OCI-LY1 (cell line): ENCODE results near the gene MID1.

Experiments
- H2AFZ ChIP-seq: fragments of 200-600 bp; sonication (generic), shearing (Covaris generic); 2 replicates; pipeline ENCODE4 v1.6.0; 2014; ENCODE audit warnings: antibody characterized with exemption, mild to moderate bottlenecking, low read length
- H3F3A ChIP-seq: fragments of 200-600 bp; sonication (generic), shearing (Covaris generic); 2 replicates; pipeline ENCODE4 v1.6.0; 2014; ENCODE audit warnings: mild to moderate bottlenecking, antibody characterized with exemption, low read length, moderate library complexity; ENCODE audit not compliant: insufficient read depth
- H3K27ac ChIP-seq: fragments of 200-600 bp; sonication (generic); 2 replicates; pipeline ENCODE4 v1.5.1; 2014; ENCODE audit warnings: low read length, mixed run types, mild to moderate bottlenecking, low read depth; ENCODE audit not compliant: poor library complexity, severe bottlenecking
- H3K27me3 ChIP-seq: fragments of 200-600 bp; sonication (generic); 2 replicates; pipeline ENCODE4 v1.6.0; 2014; ENCODE audit warnings: antibody characterized with exemption, mild to moderate bottlenecking, low read length, moderate library complexity; ENCODE audit not compliant: insufficient read depth
- H3K36me3 ChIP-seq: fragments of 200-600 bp; sonication (generic); 2 replicates; pipeline ENCODE4 v1.6.1; 2014; ENCODE audit warnings: mild to moderate bottlenecking, antibody characterized with exemption, low read length, moderate library complexity, mixed read lengths; ENCODE audit not compliant: insufficient read depth
- H3K4me1 ChIP-seq: fragments of 200-600 bp; sonication (generic); 2 replicates; pipeline ENCODE4 v1.5.1; 2014; ENCODE audit warnings: mild to moderate bottlenecking, low read length, moderate library complexity; ENCODE audit not compliant: insufficient read depth, severe bottlenecking
- H3K4me2 ChIP-seq: fragments of 200-600 bp; sonication (generic), shearing (Covaris generic); 2 replicates; pipeline ENCODE4 v1.6.1; 2014; ENCODE audit warnings: low read length
- H3K4me3 ChIP-seq: fragments of 200-600 bp; sonication (generic); 2 replicates; pipeline ENCODE4 v1.5.1; 2014; ENCODE audit warnings: low read length, low read depth, mild to moderate bottlenecking, mixed read lengths; ENCODE audit not compliant: poor library complexity, severe bottlenecking
- H3K79me2 ChIP-seq: fragments of 200-600 bp; shearing (Covaris generic); 2 replicates; pipeline ENCODE4 v1.6.1; 2016; ENCODE audit warnings: mixed run types, low read length, mixed read lengths; ENCODE audit not compliant: insufficient read depth
- H3K9ac ChIP-seq: fragments of 200-600 bp; sonication (generic), shearing (Covaris generic); 2 replicates; pipeline ENCODE4 v1.6.1; 2014; ENCODE audit warnings: mild to moderate bottlenecking, low read length, mixed read lengths
- H3K9me2 ChIP-seq: fragments of 200-600 bp; sonication (generic), shearing (Covaris generic); 2 replicates; pipeline ENCODE4 v1.6.1; 2014; ENCODE audit warnings: low read depth, mild to moderate bottlenecking, low read length, mixed read lengths
- H3K9me3 ChIP-seq: fragments of 200-600 bp; shearing (Covaris generic); 2 replicates; pipeline ENCODE4 v1.6.1; 2014; ENCODE audit warnings: low read length, mixed read lengths
- H4K20me1 ChIP-seq: fragments of 200-600 bp; sonication (generic), shearing (Covaris generic); 2 replicates; pipeline ENCODE4 v1.6.0; 2016; ENCODE audit warnings: mild to moderate bottlenecking, low read length; ENCODE audit not compliant: insufficient read depth
- CTCF ChIP-seq: fragments of 200-600 bp; sonication (generic), shearing (Covaris generic); IDR thresholded peaks from 2 replicates; pipeline ENCODE4 v1.5.1; 2017; ENCODE audit warnings: mild to moderate bottlenecking, antibody characterized with exemption, low read length, moderate library complexity, mixed read lengths
- EZH2 ChIP-seq: fragments of 200-600 bp; sonication (generic), shearing (Covaris generic); IDR thresholded peaks from 2 replicates; pipeline ENCODE4 v1.8.0; 2017; ENCODE audit warnings: borderline replicate concordance, mixed run types, mild to moderate bottlenecking, antibody characterized with exemption, low read length, moderate library complexity, mixed read lengths

Gene MID1

GRCh38 chrX:10519278-10519677 is 101.1 kb downstream of the MID1 start:
- Histone ChIP-seq H3K36me3 (no peaks in the 10 kb centered on the region), H3K27me3 (no peaks in the 10 kb centered on the region), H3K4me1 (no peaks in the 10 kb centered on the region), H3K4me3 (no peak overlapping the region), H3K79me2 (no peaks in the 10 kb centered on the region), H4K20me1 (no peaks in the 10 kb centered on the region), H2AFZ (no peak overlapping the region), H3K9me3 (no peaks in the 10 kb centered on the region), H3K9ac (no peak overlapping the region), H3K4me2 (no peak overlapping the region), H3K9me2 (no peaks in the 10 kb centered on the region), H3K27ac (no peak overlapping the region), H3F3A (no peaks in the 10 kb centered on the region)
- TF ChIP-seq CTCF: no peak
- TF ChIP-seq EZH2: no peak

DNA sequence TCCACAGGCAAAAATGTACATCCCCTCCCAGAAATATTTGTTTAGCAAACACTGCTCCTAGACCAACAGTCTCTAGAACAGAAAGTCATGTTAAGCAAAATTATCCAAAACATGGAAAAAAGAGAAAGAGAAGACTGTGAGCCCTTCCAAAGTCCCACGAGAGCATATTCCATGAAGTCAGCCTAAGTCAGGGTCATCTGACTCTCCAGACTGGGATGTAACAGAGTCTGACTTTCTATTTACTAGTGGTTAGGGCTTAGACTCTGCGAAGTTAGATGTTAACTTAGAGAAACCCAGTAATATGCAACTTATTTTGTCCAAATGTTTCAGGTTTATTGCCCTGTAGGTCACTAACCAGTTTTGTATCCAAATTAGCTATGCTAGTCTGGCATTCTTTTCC is 102.3 kb downstream of the MID1 start:
- no peaks in the 10 kb centered on the region for H3F3A ChIP-seq
- H3K9me2 ChIP-seq: no peaks in the 10 kb centered on the region
- no peaks in the 10 kb centered on the region for H3K4me1 ChIP-seq
- H3K9me3 ChIP-seq: no peaks in the 10 kb centered on the region
- no peak overlapping the region for H3K4me2 ChIP-seq
- TF ChIP-seq EZH2 (no peak), CTCF (no peak)
- no peaks in the 10 kb centered on the region for H3K36me3 ChIP-seq
- no peaks in the 10 kb centered on the region for H4K20me1 ChIP-seq
- no peak overlapping the region for H3K4me3 ChIP-seq
- no peak overlapping the region for H2AFZ ChIP-seq
- H3K27me3 ChIP-seq: no peaks in the 10 kb centered on the region
- H3K79me2 ChIP-seq: no peaks in the 10 kb centered on the region
- H3K27ac ChIP-seq: no peak overlapping the region
- no peak overlapping the region for H3K9ac ChIP-seq

DNA sequence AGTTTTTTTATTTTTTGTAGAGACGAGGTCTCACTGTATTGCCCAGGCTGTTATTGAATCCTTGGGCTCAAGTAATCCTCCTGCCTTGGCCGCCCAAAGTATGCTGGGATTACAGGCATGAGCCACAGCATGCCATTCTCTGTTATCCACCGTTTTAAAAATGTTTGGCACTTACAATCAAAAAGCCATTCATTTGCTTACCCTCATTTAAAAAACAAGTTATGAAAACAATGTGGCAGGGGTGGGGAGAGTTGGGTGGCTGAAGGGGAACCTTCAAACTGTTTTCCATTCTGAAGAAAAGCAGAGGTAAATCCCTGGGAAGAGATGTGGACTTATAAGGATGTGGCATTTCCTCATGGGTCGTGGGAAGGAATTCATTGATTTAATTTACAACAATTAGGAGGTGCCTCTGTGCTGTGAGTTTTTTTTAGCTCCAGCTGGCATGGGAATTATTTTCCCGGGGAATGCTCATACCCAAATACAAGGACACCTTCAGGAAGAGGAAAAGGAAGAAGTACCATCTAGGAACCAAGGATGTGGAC is 103.5 kb downstream of the MID1 start:
- Histone ChIP-seq H3K79me2 (no peaks in the 10 kb centered on the region), H2AFZ (no peak overlapping the region), H3K4me1 (no peaks in the 10 kb centered on the region), H3K36me3 (no peaks in the 10 kb centered on the region), H3K9me3 (no peaks in the 10 kb centered on the region), H3K9me2 (no peaks in the 10 kb centered on the region), H3K27me3 (no peaks in the 10 kb centered on the region), H3K9ac (no peak overlapping the region), H3K27ac (no peak overlapping the region), H3K4me3 (no peak overlapping the region), H4K20me1 (no peaks in the 10 kb centered on the region), H3K4me2 (no peak overlapping the region), H3F3A (no peaks in the 10 kb centered on the region)
- TF ChIP-seq CTCF (no peak), EZH2 (no peak)
